ENCODE measurements around the gene CYP4B1.
A peak's percentile ranks its signal among the peaks of the same experiment; 100 is the strongest.

The CYP4B1 gene

GRCh38 chr1:46755121-46755520 lies 43.7 kb upstream of the CYP4B1 start:
- H3K9me3 ChIP-seq (ENCODE audit: control insufficient read depth, insufficient read depth, low read depth, low read length) = no peaks in the 10 kb centered on the region
- no peaks in the 10 kb centered on the region for H3K36me3 ChIP-seq (ENCODE audit: control insufficient read depth in 2 of 2, insufficient read depth in 1 of 2, low read length in 2 of 2)
- ChIA-PET CTCF (interaction anchor here (0.6 kb wide), 1 partner anchor 335 kb away, joined by 3 read pairs; no protein-coding TSS in a partner anchor), POLR2A (no interaction called here)
- no peak overlapping the region for H3K27ac ChIP-seq (ENCODE audit: extremely low read depth, low read depth, low read length)
- H3K4me3 ChIP-seq (ENCODE audit: low read depth, low read length) = no peak overlapping the region
- no peak for TF ChIP-seq ZNF473 (tag by site-specific recombination; IDR thresholded peaks at IDR 0.05)
- H3K4me1 ChIP-seq (ENCODE audit: control insufficient read depth, insufficient read depth, low read length) = no peaks in the 10 kb centered on the region

DNA sequence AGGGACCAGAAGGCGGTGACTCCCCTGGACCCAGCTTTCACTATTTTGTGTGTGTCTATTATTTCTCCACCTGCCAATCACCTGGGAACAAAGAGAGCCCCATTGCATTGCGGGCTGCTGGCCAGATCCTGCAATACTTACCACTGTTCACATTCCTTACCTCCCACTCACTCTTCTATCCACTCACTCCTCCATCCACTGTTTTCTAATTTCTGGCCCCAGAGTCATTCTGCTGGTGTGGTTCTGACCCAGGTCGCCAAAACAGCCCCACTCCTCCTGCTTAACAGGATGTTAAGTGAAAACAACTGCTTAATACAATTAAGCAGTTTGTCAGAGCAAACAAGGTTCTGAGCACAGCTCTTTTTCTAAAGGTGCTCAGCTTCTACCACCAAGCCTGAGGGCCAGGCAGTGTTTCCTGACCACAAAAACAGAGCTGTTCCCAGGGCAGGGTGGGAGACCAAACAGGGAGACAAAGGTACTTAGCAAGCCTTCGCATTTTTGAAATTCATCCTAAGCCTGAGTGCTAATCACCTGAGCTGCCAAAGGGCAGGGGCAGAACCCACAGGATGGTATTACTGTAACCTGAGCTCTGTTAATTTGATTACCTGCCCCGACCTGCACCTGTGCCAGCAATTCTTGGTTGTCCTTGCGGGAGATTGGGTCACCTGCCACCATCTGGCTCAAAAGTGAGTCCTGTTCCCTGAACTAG lies 41.4 kb upstream of the CYP4B1 start:
- no peak overlapping the region for H3K27ac ChIP-seq (ENCODE audit: extremely low read depth, low read depth, low read length)
- CTCF ChIA-PET = interaction anchor here (0.6 to 1.0 kb wide), 3 partner anchors 32 to 319 kb away, joined by 3 read pairs; no protein-coding TSS in a partner anchor

DNA sequence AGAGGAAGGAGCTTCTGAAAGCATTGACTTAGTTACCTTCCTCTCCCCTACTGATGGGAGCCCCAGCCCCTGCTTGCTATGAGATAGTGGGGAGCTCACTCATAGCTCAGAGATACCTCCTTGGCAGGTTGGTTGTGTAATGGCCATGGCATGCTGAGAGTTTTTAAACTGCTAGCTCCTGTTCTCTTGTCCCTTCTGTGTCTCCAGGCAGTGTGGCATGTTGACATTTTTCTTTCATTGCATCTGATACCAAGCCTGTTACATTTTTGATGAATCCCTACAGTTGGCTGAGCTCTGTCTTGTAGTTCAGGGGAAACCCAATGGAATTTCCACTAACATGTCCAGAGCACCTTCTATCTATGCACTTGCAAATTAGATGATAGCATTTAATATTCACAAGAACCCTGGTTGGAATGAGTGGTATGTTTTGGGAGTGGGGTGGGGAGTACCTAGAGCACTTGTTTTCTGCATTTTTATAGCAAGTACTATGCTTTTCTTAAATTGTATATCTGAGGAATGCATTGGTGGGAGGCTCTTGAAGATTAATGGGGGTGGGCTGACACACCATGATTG lies 40.8 kb upstream of the CYP4B1 start:
- TF ChIP-seq ZNF501 (tag by site-specific recombination; IDR thresholded peaks at IDR 0.05) = no peak

More for the DNA sequence above, 41.4 kb upstream of the CYP4B1 start:
- no peak overlapping the region for H3K4me3 ChIP-seq (ENCODE audit: low read depth, low read length)
- H3K4me1 ChIP-seq (ENCODE audit: control insufficient read depth, insufficient read depth, low read length) = no peaks in the 10 kb centered on the region
- no peaks in the 10 kb centered on the region for H3K9me3 ChIP-seq (ENCODE audit: control insufficient read depth, insufficient read depth, low read depth, low read length)
- H3K36me3 ChIP-seq (ENCODE audit: control insufficient read depth in 2 of 2, insufficient read depth in 1 of 2, low read length in 2 of 2) = no peaks in the 10 kb centered on the region
- POLR2A ChIA-PET = no interaction called here
- no peak for TF ChIP-seq ZBTB20 (tag by site-specific recombination; IDR thresholded peaks at IDR 0.05)
- 0 out of 2 replicates have a peak, but pooled peaks have one; percentile 11 for TF ChIP-seq EGR2 (tag by site-specific recombination; IDR thresholded peaks at IDR 0.05; ENCODE audit: low read depth)
- no peak for TF ChIP-seq ZNF114 (tag by site-specific recombination; IDR thresholded peaks at IDR 0.05)
- no peak for TF ChIP-seq ZSCAN23 (tag by site-specific recombination; IDR thresholded peaks at IDR 0.05)
- no peak for TF ChIP-seq WT1 (tag by site-specific recombination; IDR thresholded peaks at IDR 0.05)
- TF ChIP-seq ZNF121 (tag by site-specific recombination; IDR thresholded peaks at IDR 0.05) = no peak
- no peak for TF ChIP-seq ZNF302 (tag by site-specific recombination; IDR thresholded peaks at IDR 0.05; ENCODE audit: low read depth)
- no peak for TF ChIP-seq ZNF366 (tag by site-specific recombination; conservative IDR thresholded peaks at IDR 0.05)

DNA sequence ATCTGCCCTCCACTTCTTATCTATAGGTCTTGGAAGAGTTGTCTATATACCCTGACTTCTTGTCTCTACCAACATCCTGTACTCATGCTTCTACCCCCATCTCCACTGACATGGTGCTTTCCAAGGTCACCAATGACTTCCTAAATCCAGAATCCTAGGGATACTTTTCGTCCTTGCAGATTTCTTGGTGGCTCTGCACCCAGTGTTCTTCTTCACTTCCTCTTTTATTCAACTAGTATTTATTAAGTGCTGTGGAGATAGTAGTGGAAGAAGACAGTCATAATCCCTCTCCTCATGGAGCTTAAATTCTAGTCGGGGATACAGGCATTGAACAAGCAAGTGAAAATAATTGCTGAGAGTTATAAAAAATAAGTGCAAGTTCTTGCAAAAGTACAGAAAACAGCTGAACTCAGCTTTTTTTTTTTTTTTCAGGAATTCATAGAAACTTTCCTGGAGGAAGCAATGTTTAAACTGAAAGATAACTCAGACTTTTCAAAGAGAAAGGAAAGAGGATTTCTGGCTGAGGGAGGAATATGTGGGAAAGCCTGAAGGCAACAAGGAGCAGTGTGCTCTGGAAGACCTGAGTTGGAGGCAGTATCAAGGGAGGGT lies 38.2 kb upstream of the CYP4B1 start:
- no peaks in the 10 kb centered on the region for H3K4me1 ChIP-seq (ENCODE audit: control insufficient read depth, insufficient read depth, low read length)
- ChIA-PET CTCF (interaction anchor here (1.0 kb wide), 1 partner anchor 13 kb away, joined by 4 read pairs; no protein-coding TSS in a partner anchor), POLR2A (no interaction called here)
- TF ChIP-seq ZBTB7A (tag by site-specific recombination; IDR thresholded peaks at IDR 0.05; ENCODE audit: low read depth) (no peak), KLF10 (tag by site-specific recombination; IDR thresholded peaks at IDR 0.05) (no peak), ZNF48 (tag by site-specific recombination; IDR thresholded peaks at IDR 0.05) (no peak), ZNF311 (tag by site-specific recombination; IDR thresholded peaks at IDR 0.05; ENCODE audit: borderline replicate concordance) (no peak), ZNF214 (tag by site-specific recombination; IDR thresholded peaks at IDR 0.05; ENCODE audit: borderline replicate concordance) (no peak), HOXC10 (CRISPR knock-in tag; IDR thresholded peaks at IDR 0.05) (no peak), ZNF274 (IDR thresholded peaks at IDR 0.05; ENCODE audit: low read length) (no peak), ZNF274 (tag by site-specific recombination; IDR thresholded peaks at IDR 0.05; ENCODE audit: borderline replicate concordance) (no peak), ZNF785 (tag by site-specific recombination; IDR thresholded peaks at IDR 0.05) (no peak), ZFP37 (tag by site-specific recombination; IDR thresholded peaks at IDR 0.05) (no peak), KLF16 (tag by site-specific recombination; IDR thresholded peaks at IDR 0.05) (no peak), INSM2 (tag by site-specific recombination; IDR thresholded peaks at IDR 0.05) (no peak)
- TF ChIP-seq, protein P1, sequence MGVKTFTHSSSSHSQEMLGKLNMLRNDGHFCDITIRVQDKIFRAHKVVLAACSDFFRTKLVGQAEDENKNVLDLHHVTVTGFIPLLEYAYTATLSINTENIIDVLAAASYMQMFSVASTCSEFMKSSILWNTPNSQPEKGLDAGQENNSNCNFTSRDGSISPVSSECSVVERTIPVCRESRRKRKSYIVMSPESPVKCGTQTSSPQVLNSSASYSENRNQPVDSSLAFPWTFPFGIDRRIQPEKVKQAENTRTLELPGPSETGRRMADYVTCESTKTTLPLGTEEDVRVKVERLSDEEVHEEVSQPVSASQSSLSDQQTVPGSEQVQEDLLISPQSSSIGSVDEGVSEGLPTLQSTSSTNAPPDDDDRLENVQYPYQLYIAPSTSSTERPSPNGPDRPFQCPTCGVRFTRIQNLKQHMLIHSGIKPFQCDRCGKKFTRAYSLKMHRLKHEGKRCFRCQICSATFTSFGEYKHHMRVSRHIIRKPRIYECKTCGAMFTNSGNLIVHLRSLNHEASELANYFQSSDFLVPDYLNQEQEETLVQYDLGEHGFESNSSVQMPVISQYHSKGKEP (tag by site-specific recombination; IDR thresholded peaks at IDR 0.05) = no peak
- TF ChIP-seq, protein P2, sequence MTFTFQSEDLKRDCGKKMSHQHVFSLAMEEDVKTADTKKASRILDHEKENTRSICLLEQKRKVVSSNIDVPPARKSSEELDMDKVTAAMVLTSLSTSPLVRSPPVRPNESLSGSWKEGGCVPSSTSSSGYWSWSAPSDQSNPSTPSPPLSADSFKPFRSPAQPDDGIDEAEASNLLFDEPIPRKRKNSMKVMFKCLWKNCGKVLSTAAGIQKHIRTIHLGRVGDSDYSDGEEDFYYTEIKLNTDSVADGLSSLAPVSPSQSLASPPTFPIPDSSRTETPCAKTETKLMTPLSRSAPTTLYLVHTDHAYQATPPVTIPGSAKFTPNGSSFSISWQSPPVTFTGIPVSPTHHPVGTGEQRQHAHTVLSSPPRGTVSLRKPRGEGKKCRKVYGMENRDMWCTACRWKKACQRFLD (tag by site-specific recombination; IDR thresholded peaks at IDR 0.05) = no peak

More for the DNA sequence above, 40.8 kb upstream of the CYP4B1 start:
- Histone ChIP-seq H3K4me1 (ENCODE audit: control insufficient read depth, insufficient read depth, low read length) (no peaks in the 10 kb centered on the region), H3K4me3 (ENCODE audit: low read depth, low read length) (no peak overlapping the region), H3K27ac (ENCODE audit: extremely low read depth, low read depth, low read length) (no peak overlapping the region), H3K9me3 (ENCODE audit: control insufficient read depth, insufficient read depth, low read depth, low read length) (no peaks in the 10 kb centered on the region), H3K36me3 (ENCODE audit: control insufficient read depth in 2 of 2, insufficient read depth in 1 of 2, low read length in 2 of 2) (no peaks in the 10 kb centered on the region)
- POLR2A ChIA-PET = no interaction called here
- CTCF ChIA-PET = interaction anchor here (0.8 to 1.0 kb wide), 2 partner anchors 316 to 320 kb away, joined by 3 read pairs; no protein-coding TSS in a partner anchor

More for the DNA sequence above, 38.2 kb upstream of the CYP4B1 start:
- no peaks in the 10 kb centered on the region for H3K36me3 ChIP-seq (ENCODE audit: control insufficient read depth in 2 of 2, insufficient read depth in 1 of 2, low read length in 2 of 2)
- H3K4me3 ChIP-seq (ENCODE audit: low read depth, low read length) = no peak overlapping the region
- H3K27ac ChIP-seq (ENCODE audit: extremely low read depth, low read depth, low read length) = no peak overlapping the region
- no peaks in the 10 kb centered on the region for H3K9me3 ChIP-seq (ENCODE audit: control insufficient read depth, insufficient read depth, low read depth, low read length)

Data from HEK293 (cell line).